Left lung (tissue), 10 donors: ENCODE data around the gene MIPEP. TPM values are rescaled to one million over a fixed set of nuclear protein-coding genes. Genes with fewer than 3 reads are reported as not detected.

Experiments used
- ATAC-seq: fragments of 200-7000 bp; cut with Tn5 transposase; one replicate; pipeline ENCODE4 v1.9.1; 2020; ENCODE audit warnings: moderate library complexity
- DNase-seq, 4 donors: peaks; one replicate each; pipeline ENCODE4 v3.0.0-alpha.2; 2013 to 2020
- H3K27ac ChIP-seq, 2 donors: fragments of 200-600 bp; sonication (generic) in 1 of 2; one replicate each; pipeline versions ENCODE4 v1.5.0 to v1.8.0; 2020 to 2021
- H3K27me3 ChIP-seq, 2 donors: fragments of 200-600 bp; sonication (generic) in 1 of 2; one replicate each; pipeline versions ENCODE4 v1.5.0 to v1.8.0; 2020 to 2021
- H3K36me3 ChIP-seq, 2 donors: fragments of 200-600 bp; sonication (generic) in 1 of 2; one replicate each; pipeline versions ENCODE4 v1.5.0 to v1.8.0; 2020 to 2021
- H3K4me1 ChIP-seq, 2 donors: fragments of 200-600 bp; one replicate each; pipeline ENCODE4 v1.8.0; 2021
- H3K4me3 ChIP-seq, 2 donors: fragments of 200-600 bp; sonication (generic) in 1 of 2; one replicate each; pipeline versions ENCODE4 v1.5.0 to v1.8.0; 2020 to 2021; ENCODE audit warnings: mild to moderate bottlenecking in 1 of 2
- H3K9me3 ChIP-seq, 2 donors: fragments of 200-600 bp; sonication (generic) in 1 of 2; one replicate each; pipeline versions ENCODE4 v1.5.0 to v1.8.0; 2020 to 2021
- CTCF ChIP-seq, 2 donors: fragments of 200-600 bp; sonication (generic) in 1 of 2; IDR thresholded peaks; one replicate each; pipeline versions ENCODE4 v1.5.0 to v1.8.0; 2021; ENCODE audit warnings: antibody characterized with exemption in 2 of 2
- intact Hi-C, 2 donors: fragments of 100-400 bp; cut with DNase I; formaldehyde crosslinking; loops; one replicate each; pipeline versions ENCODE4 v1.11.2 to v1.14.2; 2022
- polyA plus RNA-seq, 6 donors: library from polyadenylated mRNA; unstranded; fragments of 120-200 nt; gene quantifications; one replicate each; pipeline ENCODE4 v1.2.1, GENCODE V29; 2013; ENCODE audit not compliant: insufficient read length in 6 of 6
- total RNA-seq, 2 donors: library from RNA; stranded (reverse); fragmentation: NEBNext Ultra II Directional; extraction: Animal tissue kit (Norgen Biotek cat#: 25700); gene quantifications; one replicate each; pipeline ENCODE4 v1.2.1, GENCODE V29; 2021
- donor health status: DM: no; HTN: yes; CAD: no.
- donor health status: DM: no; HTN: no; CAD: no.

Gene MIPEP
- total and polyA plus RNA-seq, 8 donors: 15.6 to 26.2 (median 17.4) TPM

GRCh38 chr13:23754506-23754905, 134.7 kb downstream of the MIPEP start:
- H3K36me3 ChIP-seq: no peaks in the 10 kb centered on the region
- intact Hi-C loops: no loop called here
- H3K4me3 ChIP-seq: no peak overlapping the region
- TF ChIP-seq CTCF (IDR thresholded peaks at IDR 0.05): no peak
- ATAC-seq: peak; percentile 14
- H3K9me3 ChIP-seq: no peaks in the 10 kb centered on the region
- H3K4me1 ChIP-seq: peaks cover 12 to 25% of the 10 kb centered on the region in 2 donors
- DNase-seq: no peak
- H3K27me3 ChIP-seq: no peaks in the 10 kb centered on the region
- peak overlapping the region; percentile 54 to 62 for H3K27ac ChIP-seq

GRCh38 chr13:23753458-23753857, 135.7 kb downstream of the MIPEP start:
- Histone ChIP-seq H3K4me3 (no peak overlapping the region), H3K9me3 (no peaks in the 10 kb centered on the region), H3K27ac (peak overlapping the region; percentile 22 to 54), H3K4me1 (peaks cover 12 to 25% of the 10 kb centered on the region in 2 donors), H3K27me3 (no peaks in the 10 kb centered on the region), H3K36me3 (no peaks in the 10 kb centered on the region)
- no peak for DNase-seq
- TF ChIP-seq CTCF (IDR thresholded peaks at IDR 0.05): no peak
- ATAC-seq: peak; percentile 82
- intact Hi-C loops: no loop called here

GRCh38 chr13:23752111-23753001, 136.8 kb downstream of the MIPEP start:
- peaks cover 12 to 17% of the 10 kb centered on the region in 2 donors for H3K4me1 ChIP-seq

GRCh38 chr13:23751195-23751594, 138.0 kb downstream of the MIPEP start:
- Histone ChIP-seq H3K4me1 (peaks cover 12 to 17% of the 10 kb centered on the region in 2 donors), H3K9me3 (no peaks in the 10 kb centered on the region), H3K36me3 (no peaks in the 10 kb centered on the region), H3K27me3 (no peaks in the 10 kb centered on the region), H3K4me3 (no peak overlapping the region), H3K27ac (no peak overlapping the region)
- no peak for TF ChIP-seq CTCF (IDR thresholded peaks at IDR 0.05)
- intact Hi-C loops: no loop called here
- no peak for DNase-seq
- no peak for ATAC-seq

More at GRCh38 chr13:23752111-23753001, 136.8 kb downstream of the MIPEP start:
- no peak for TF ChIP-seq CTCF (IDR thresholded peaks at IDR 0.05)
- no peak overlapping the region for H3K4me3 ChIP-seq
- no peaks in the 10 kb centered on the region for H3K36me3 ChIP-seq
- ATAC-seq (no peak), DNase-seq (no peak)
- no peaks in the 10 kb centered on the region for H3K9me3 ChIP-seq
- H3K27ac ChIP-seq: peak overlapping the region in 1 of 2 donors; percentile 54
- no peaks in the 10 kb centered on the region for H3K27me3 ChIP-seq
- intact Hi-C loops: no loop called here

GRCh38 chr13:23750383-23751121, 138.6 kb downstream of the MIPEP start:
- intact Hi-C loops: no loop called here
- Histone ChIP-seq H3K36me3 (no peaks in the 10 kb centered on the region), H3K4me1 (peaks cover 12 to 17% of the 10 kb centered on the region in 2 donors), H3K27me3 (no peaks in the 10 kb centered on the region), H3K9me3 (no peaks in the 10 kb centered on the region), H3K27ac (no peak overlapping the region), H3K4me3 (no peak overlapping the region)
- ATAC-seq (no peak), DNase-seq (no peak)
- no peak for TF ChIP-seq CTCF (IDR thresholded peaks at IDR 0.05)
